Neural progenitor cell (in vitro differentiated cells): ENCODE measurements around the gene MACROD2. TPM values are rescaled to one million over a fixed set of nuclear protein-coding genes. Genes with fewer than 3 reads are reported as not detected.

ENCODE experiments used
- DNase-seq: peaks from one replicate; pipeline ENCODE4 v3.0.0-alpha.2; 2016; ENCODE audit warnings: low spot score
- H2AFZ ChIP-seq: fragments of 200-600 bp; sonication (generic); replicated peaks from 2 replicates; pipeline ENCODE4 v1.6.1; 2016; ENCODE audit warnings: antibody characterized with exemption
- H3F3A ChIP-seq: fragments of 200-600 bp; sonication (generic); 2 replicates; pipeline ENCODE4 v1.6.1; 2016; ENCODE audit warnings: antibody characterized with exemption, low read depth
- H3K27ac ChIP-seq: fragments of 200-600 bp; sonication (generic); 2 replicates; pipeline ENCODE4 v1.5.1; 2016; ENCODE audit warnings: mild to moderate bottlenecking
- H3K27me3 ChIP-seq: fragments of 200-600 bp; sonication (generic); 2 replicates; pipeline ENCODE4 v1.6.1; 2016; ENCODE audit warnings: mild to moderate bottlenecking, moderate library complexity
- H3K36me3 ChIP-seq: fragments of 200-600 bp; sonication (generic); 2 replicates; pipeline ENCODE4 v1.5.1; 2016
- H3K4me1 ChIP-seq: fragments of 200-600 bp; sonication (generic); 2 replicates; pipeline ENCODE4 v1.6.1; 2016; ENCODE audit warnings: mixed run types
- H3K4me2 ChIP-seq: fragments of 200-600 bp; sonication (generic); 2 replicates; pipeline ENCODE4 v1.6.1; 2016
- H3K4me3 ChIP-seq: fragments of 200-600 bp; sonication (generic); 2 replicates; pipeline ENCODE4 v1.5.1; 2016
- H3K79me2 ChIP-seq: fragments of 200-600 bp; sonication (generic); 2 replicates; pipeline ENCODE4 v1.6.1; 2016; ENCODE audit warnings: low read depth
- H3K9ac ChIP-seq: fragments of 200-600 bp; sonication (generic); 2 replicates; pipeline ENCODE4 v1.6.1; 2016
- H3K9me3 ChIP-seq: fragments of 200-600 bp; sonication (generic); 2 replicates; pipeline ENCODE4 v1.5.1; 2016; ENCODE audit warnings: low read depth
- H4K20me1 ChIP-seq: fragments of 200-600 bp; sonication (generic); 2 replicates; pipeline ENCODE4 v1.6.1; 2016; ENCODE audit warnings: low read depth
- H3K27ac Mint-ChIP-seq: 3 replicates; pipeline ENCODE4 v1.8.0; 2021; ENCODE audit warnings: mixed read lengths
- H3K27me3 Mint-ChIP-seq: 2 replicates; pipeline ENCODE4 v1.8.0; 2022; ENCODE audit warnings: low read depth, mild to moderate bottlenecking, inconsistent platforms, moderate library complexity, mixed read lengths; ENCODE audit not compliant: insufficient read depth
- H3K36me3 Mint-ChIP-seq: 3 replicates; pipeline ENCODE4 v1.8.0; 2021; ENCODE audit warnings: mixed read lengths
- H3K4me1 Mint-ChIP-seq: 3 replicates; pipeline ENCODE4 v1.8.0; 2021; ENCODE audit warnings: mixed read lengths
- H3K4me3 Mint-ChIP-seq: 3 replicates; pipeline ENCODE4 v1.8.0; 2021; ENCODE audit warnings: mild to moderate bottlenecking, moderate library complexity, mixed read lengths
- H3K9me3 Mint-ChIP-seq: 3 replicates; pipeline ENCODE4 v1.8.0; 2020; ENCODE audit warnings: mixed read lengths
- CTCF ChIP-seq: fragments of 200-600 bp; sonication (generic); IDR thresholded peaks from 2 replicates; pipeline ENCODE4 v1.5.1; 2017; ENCODE audit warnings: antibody characterized with exemption, mild to moderate bottlenecking
- EZH2 ChIP-seq: fragments of 200-600 bp; sonication (generic); IDR thresholded peaks from 2 replicates; pipeline ENCODE4 v1.6.1; 2017; ENCODE audit warnings: antibody characterized with exemption, mild to moderate bottlenecking, moderate library complexity
- EZH2phosphoT487 ChIP-seq: fragments of 200-600 bp; sonication (generic); IDR thresholded peaks from 2 replicates; pipeline ENCODE4 v1.6.1; 2017; ENCODE audit warnings: antibody characterized with exemption
- total RNA-seq: library from RNA; depleted of rRNA; stranded (reverse); fragments of >200 nt; gene quantifications from 2 replicates; pipeline ENCODE4 v1.2.3, GENCODE V29; 2015; ENCODE audit warnings: low replicate concordance

MACROD2 gene
- total RNA-seq, 1 donor from 2014 or later = 11.9 TPM

- no peak for TF ChIP-seq CTCF
- no peak for TF ChIP-seq EZH2
- no peak for TF ChIP-seq EZH2phosphoT487
- no peak overlapping the region for H3K4me2 ChIP-seq
- Mint-ChIP-seq H3K4me3 (no peak overlapping the region), H3K36me3 (peaks cover 2% of the 10 kb centered on the region), H3K27me3 (peaks cover 6% of the 10 kb centered on the region), H3K9me3 (peaks cover 3% of the 10 kb centered on the region), H3K27ac (no peak overlapping the region), H3K4me1 (peaks cover 4% of the 10 kb centered on the region)
- no peak overlapping the region for H2AFZ ChIP-seq
- H3K36me3 ChIP-seq = no peaks in the 10 kb centered on the region
- no peaks in the 10 kb centered on the region for H3F3A ChIP-seq
- no peaks in the 10 kb centered on the region for H3K27me3 ChIP-seq
- DNase-seq = no peak
- H3K27ac ChIP-seq = no peak overlapping the region
- H3K4me1 ChIP-seq = no peaks in the 10 kb centered on the region
- no peaks in the 10 kb centered on the region for H3K9me3 ChIP-seq
- no peaks in the 10 kb centered on the region for H3K79me2 ChIP-seq
- H3K9ac ChIP-seq = no peak overlapping the region
- H4K20me1 ChIP-seq = no peaks in the 10 kb centered on the region
- no peak overlapping the region for H3K4me3 ChIP-seq
Measured at GRCh38 chr20:15918631-15919030, 1923.3 kb downstream of the MACROD2 start.

- Histone ChIP-seq H4K20me1 (no peaks in the 10 kb centered on the region), H3F3A (no peaks in the 10 kb centered on the region), H2AFZ (no peak overlapping the region), H3K9ac (no peak overlapping the region), H3K27me3 (no peaks in the 10 kb centered on the region), H3K27ac (no peak overlapping the region), H3K4me1 (no peaks in the 10 kb centered on the region), H3K9me3 (no peaks in the 10 kb centered on the region), H3K79me2 (no peaks in the 10 kb centered on the region), H3K4me2 (no peak overlapping the region), H3K36me3 (no peaks in the 10 kb centered on the region), H3K4me3 (no peak overlapping the region)
- TF ChIP-seq EZH2phosphoT487 = no peak
- TF ChIP-seq EZH2 = no peak
- TF ChIP-seq CTCF = no peak
- DNase-seq = no peak
- Mint-ChIP-seq H3K27ac (no peak overlapping the region), H3K36me3 (peaks cover 2% of the 10 kb centered on the region), H3K9me3 (peaks cover 3% of the 10 kb centered on the region), H3K4me1 (peaks cover 4% of the 10 kb centered on the region), H3K4me3 (no peak overlapping the region), H3K27me3 (peaks cover 6% of the 10 kb centered on the region)
Measured at GRCh38 chr20:15919118-15919517, 1923.8 kb downstream of the MACROD2 start.

- H3K9me3 Mint-ChIP-seq = peaks cover 3% of the 10 kb centered on the region
- H3K79me2 ChIP-seq = no peaks in the 10 kb centered on the region
- no peak for DNase-seq
- no peaks in the 10 kb centered on the region for H3K36me3 ChIP-seq
- H3K4me1 ChIP-seq = no peaks in the 10 kb centered on the region
- H4K20me1 ChIP-seq = no peaks in the 10 kb centered on the region
- no peak overlapping the region for H2AFZ ChIP-seq
- H3K27ac ChIP-seq = no peak overlapping the region
- TF ChIP-seq EZH2 = no peak
- TF ChIP-seq CTCF = no peak
- TF ChIP-seq EZH2phosphoT487 = no peak
- H3K9me3 ChIP-seq = no peaks in the 10 kb centered on the region
- peaks cover 3% of the 10 kb centered on the region for H3K27me3 Mint-ChIP-seq
- no peaks in the 10 kb centered on the region for H3F3A ChIP-seq
- no peak overlapping the region for H3K4me3 Mint-ChIP-seq
- peaks cover 4% of the 10 kb centered on the region for H3K4me1 Mint-ChIP-seq
- H3K27ac Mint-ChIP-seq = no peak overlapping the region
- no peak overlapping the region for H3K9ac ChIP-seq
- no peak overlapping the region for H3K4me2 ChIP-seq
- peaks cover 2% of the 10 kb centered on the region for H3K36me3 Mint-ChIP-seq
- no peak overlapping the region for H3K4me3 ChIP-seq
- H3K27me3 ChIP-seq = no peaks in the 10 kb centered on the region
Measured at GRCh38 chr20:15921930-15922329, 1926.6 kb downstream of the MACROD2 start.

GRCh38 chr20:15922556-15922955 is 1927.2 kb downstream of the MACROD2 start:
- Histone ChIP-seq H3K9ac (no peak overlapping the region), H3K27ac (no peak overlapping the region), H3K4me2 (no peak overlapping the region), H2AFZ (no peak overlapping the region), H3K36me3 (no peaks in the 10 kb centered on the region), H3K79me2 (no peaks in the 10 kb centered on the region), H4K20me1 (no peaks in the 10 kb centered on the region), H3K9me3 (no peaks in the 10 kb centered on the region), H3F3A (no peaks in the 10 kb centered on the region), H3K27me3 (no peaks in the 10 kb centered on the region), H3K4me3 (no peak overlapping the region), H3K4me1 (no peaks in the 10 kb centered on the region)
- peaks cover 2% of the 10 kb centered on the region for H3K36me3 Mint-ChIP-seq
- H3K4me3 Mint-ChIP-seq = no peak overlapping the region
- no peak overlapping the region for H3K27ac Mint-ChIP-seq
- H3K9me3 Mint-ChIP-seq = peaks cover 8% of the 10 kb centered on the region
- H3K27me3 Mint-ChIP-seq = peaks cover 4% of the 10 kb centered on the region
- H3K4me1 Mint-ChIP-seq = peaks cover 4% of the 10 kb centered on the region
- no peak for TF ChIP-seq EZH2
- no peak for TF ChIP-seq EZH2phosphoT487
- no peak for TF ChIP-seq CTCF
- DNase-seq = no peak
